ENCODE measurements around the gene KRT37.
"Not testable (repeated sequence)": the region's sequence is repeated elsewhere in the genome, so short reads cannot be mapped to it uniquely, and the experiment has no call there.

Gene KRT37

DNA sequence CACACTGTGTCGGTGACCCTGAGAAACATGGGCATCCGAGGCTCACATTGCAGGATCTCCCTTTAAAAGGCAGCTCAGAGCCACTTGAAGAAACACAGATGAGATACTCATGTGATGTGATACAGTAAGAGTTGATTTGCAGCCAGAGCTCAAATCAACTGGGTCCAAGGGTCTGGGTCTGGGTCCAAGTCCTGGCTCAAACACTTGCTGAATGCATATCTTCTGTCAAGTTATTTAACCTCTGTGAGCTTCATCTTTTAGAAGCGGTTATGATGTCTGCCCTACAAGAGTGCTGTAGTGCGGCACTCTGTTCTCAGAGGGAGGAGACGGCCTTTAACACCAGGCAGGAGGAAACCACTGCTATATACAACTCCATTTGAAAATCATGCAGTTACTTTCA is 10.0 kb upstream of the KRT37 start:
- no peak for DNase-seq (ENCODE audit: low read depth, low spot score)

DNA sequence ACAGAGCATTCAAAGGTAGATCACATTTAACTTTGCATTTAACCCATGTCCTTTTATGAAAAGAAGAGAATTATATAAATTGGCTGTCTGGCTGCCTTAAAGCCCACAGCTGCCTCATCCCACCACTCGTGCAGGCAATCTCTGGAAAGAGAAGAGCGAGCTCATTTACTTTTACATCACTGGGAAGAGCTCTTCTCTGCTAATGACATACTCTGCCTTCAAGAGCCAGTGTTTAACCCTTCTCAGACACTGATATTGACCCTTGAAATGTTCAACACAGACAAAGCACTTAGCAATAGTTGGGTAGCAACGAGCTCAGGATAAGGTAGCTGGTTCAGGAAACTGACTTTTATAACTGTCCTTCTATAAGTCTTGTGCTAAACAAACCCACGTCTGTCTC is 9.6 kb upstream of the KRT37 start:
- DNase-seq (ENCODE audit: low read depth, low spot score): no peak

DNA sequence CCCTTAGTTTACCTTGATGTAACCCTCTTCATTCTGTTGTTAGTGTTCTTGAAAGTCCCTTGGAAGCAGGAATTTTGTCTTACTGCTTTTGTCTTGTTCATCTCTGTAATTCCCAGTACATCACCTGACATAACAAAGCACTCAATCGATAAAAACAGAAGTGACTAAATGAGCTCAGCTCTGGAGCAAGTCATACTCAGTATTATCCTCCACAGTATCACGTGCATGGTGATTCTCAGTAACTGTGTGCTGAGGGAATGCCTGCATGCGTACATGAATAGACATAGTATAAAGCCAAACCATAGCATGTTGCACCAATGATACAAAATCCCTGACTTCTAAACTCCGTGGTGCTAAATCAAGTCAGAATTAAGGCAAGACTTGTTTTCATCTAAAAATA is 9.2 kb upstream of the KRT37 start:
- DNase-seq (ENCODE audit: low read depth, low spot score): no peak

DNA sequence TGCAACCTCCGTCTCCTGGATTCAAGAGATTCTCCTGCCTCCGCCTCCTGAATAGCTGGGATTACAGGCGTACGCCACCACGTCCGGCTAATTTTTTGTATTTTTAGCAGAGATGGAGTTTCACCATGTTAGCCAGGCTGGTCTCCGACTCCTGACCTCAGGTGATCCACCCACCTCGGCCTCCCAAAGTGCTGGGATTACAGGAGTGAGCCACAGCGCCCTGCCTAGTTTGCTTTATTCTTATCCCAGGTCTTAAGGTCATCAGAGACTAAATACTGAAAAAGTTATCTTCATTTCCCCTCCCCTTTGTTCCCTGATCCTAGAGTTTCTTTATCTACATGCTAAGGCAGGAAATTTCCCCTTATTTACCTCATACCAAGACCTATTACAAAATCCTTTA is 6.0 kb upstream of the KRT37 start:
- DNase-seq (ENCODE audit: low read depth, low spot score): not testable (repeated sequence)

DNA sequence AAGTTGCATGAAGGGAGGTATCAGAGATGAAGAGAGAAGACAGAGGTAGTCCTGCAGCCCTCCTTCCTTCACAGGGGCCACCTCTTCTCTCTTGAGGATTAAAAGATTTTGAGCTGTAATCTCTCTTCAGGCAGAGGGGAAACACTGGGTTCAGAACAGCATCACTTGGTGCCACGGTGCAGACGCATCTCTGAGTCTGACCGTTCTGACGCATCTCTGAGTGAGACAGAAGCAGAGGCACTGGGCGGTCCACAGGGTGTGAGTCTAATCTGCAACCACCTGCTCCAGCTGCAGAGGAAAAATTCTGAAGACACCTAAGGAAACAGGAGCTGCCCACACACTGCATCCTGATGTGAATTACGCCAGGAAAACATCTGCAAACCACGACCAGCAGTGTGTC is 5.3 kb upstream of the KRT37 start:
- DNase-seq (ENCODE audit: low read depth, low spot score): no peak

DNA sequence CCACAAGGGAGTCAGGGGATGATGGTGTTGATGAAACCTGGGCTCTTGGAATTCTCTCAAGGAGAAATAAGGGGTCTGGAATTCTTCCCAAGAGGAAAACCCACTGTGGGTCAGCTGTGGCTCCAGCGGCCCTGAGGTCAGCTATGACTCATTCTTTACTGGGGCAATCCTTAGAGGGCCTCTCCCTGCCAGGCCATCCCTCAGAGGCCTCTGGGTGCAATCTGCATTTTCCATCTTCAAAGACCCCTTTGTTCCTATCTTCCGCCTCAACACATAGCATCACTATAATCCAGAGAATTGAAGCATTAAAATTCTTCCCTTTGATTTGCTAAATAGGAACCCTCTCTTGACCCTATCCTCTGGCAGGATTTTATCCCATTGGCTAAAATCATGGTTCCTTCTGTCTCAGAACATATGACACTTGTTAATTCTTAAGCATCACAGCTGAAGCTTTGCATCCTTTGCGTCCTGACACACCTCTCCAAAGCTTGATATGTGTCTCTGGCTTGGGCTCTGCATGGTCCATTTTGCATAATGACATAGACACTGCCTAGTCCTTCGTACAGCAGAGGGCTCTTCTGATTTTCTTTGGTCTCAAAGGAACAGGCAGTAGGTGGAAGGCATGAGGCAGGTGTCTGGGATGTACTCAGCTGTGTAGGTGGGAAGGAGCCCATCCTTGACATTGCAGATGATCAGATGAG is 4.4 kb upstream of the KRT37 start:
- no peak for DNase-seq (ENCODE audit: low read depth, low spot score)

DNA sequence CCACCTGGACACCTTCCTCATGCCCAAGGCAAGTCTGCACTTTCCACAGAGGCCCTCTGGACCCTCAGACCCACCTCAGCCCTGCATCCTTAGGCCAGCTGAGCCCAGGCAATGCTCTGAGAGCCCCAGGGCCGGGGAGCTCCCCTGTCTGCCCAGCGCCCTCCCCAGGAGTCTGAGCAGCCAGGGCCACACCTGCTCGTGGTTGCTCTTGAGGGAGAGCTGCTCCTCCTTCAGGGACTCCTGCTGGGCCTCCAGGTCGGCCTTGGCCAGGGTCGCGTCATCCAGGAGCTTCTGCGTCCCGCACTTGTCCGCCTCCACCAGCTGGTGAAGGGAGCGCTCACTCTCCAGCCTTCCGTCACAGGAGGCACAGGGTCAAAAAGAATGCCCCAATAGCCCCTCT is 1.8 kb downstream of the KRT37 start:
- DNase-seq (ENCODE audit: low read depth, low spot score): not testable (repeated sequence)

DNA sequence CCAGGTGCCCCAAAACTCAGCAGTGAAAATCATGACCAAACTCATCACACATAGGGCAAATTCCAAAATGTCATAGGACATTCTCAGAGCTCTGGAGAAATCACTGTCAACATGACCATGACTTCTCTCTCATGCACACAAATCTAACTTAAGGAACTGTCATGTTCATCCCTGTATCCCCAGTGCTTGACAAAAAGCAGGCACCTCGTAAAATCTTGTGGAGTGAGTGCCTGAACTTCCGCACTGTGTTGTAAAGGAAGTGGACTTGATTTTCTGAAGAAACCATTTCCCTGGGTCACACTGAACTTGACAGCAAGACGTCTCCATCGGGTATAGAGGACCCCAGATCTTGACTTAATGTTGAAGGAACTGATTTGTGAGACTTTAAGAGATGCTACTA is 2.8 kb downstream of the KRT37 start:
- DNase-seq (ENCODE audit: low read depth, low spot score): no peak

DNA sequence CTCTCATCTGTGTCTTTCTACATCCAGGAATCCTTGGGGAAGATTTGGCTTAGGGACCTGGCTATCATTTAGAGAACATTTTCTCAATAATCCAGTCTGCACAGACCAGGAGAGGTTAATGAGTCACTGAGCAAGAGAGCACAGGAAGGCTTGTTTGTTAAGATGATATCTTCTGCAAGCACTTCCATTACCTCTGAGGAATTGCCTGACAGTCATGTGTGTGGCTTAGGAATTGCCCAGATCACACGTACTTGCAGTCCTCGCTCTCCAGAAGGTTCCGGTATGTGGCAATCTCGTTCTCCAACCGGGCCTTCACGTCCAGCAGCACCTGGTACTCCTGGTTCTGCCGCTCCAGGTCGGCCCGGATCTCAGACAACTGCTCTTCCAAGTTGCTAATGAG is 3.3 kb downstream of the KRT37 start:
- DNase-seq (ENCODE audit: low read depth, low spot score): no peak

DNA sequence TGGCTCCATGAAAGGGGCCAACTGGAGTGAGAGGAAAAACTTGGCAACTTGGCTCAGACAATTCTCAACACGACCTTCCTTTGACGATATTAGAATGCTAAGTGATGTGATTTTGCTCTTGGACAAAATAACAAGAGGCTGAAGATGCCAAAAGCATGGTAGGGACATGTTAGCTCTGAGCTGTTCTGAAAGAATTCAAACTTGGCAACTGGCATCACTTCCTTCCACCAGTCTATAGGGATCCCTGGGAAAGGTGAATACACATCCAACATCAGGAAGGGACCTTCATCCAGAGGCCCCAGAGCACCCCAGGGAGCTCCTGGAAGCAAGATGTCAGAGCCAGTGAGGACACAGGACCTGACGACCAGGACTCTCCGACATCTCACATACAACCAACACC is 4.3 kb downstream of the KRT37 start:
- DNase-seq (ENCODE audit: low read depth, low spot score): no peak

DNA sequence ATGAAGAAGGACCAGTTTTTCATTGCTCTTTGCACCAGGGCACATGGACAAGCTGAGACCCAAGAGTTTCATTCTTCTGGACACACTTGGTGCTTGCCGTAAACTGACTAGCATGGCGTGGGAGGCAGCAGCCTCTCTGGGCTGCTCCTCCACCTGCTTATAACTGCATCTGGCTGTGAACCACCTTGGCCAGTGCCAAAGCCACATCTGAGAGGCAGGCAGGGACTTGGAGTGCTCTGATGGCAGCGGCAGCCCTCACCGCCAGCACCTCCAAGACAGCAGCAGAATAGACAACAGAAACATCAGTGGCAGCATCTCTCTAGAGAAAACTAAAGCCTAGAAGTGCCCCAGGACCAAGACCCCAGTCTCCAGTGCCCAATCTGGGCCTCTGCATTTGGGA is 4.7 kb downstream of the KRT37 start:
- no peak for DNase-seq (ENCODE audit: low read depth, low spot score)

DNA sequence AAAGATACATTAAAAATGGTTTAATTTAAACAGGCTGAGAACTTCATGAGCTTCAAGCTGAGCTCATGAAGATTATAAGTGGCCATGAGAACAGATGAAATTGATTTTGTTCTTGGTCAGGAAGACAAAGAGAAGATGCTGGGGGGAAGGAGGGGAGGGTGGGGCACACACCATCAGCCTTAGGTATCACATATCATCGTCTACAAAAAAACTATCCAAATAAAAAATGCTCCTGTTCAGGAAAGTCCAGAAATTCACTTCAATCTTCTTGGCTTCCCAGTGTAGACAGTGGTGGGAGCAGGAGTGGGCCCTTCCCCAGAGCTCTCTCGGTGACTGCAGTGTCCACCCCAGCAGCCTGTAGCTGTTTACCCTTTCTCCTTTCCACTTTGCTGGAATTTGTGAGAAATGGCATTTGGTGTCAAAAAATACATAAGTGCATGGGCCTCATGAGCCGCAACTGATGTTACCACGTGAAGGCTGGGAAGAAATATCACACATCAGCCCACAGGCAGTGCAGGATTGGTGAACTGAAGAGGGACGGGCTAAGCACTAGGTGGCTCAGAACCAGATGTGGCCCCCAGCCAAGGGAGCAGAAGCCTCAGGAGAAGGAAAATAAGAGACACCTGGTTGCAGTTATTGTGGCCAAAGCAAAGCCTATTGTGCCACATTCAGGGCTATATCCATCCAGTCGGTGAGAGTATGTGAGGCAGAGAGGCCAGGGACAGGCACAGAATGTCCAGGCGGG is 6.1 kb downstream of the KRT37 start:
- no peak for DNase-seq (ENCODE audit: low read depth, low spot score)

DNA sequence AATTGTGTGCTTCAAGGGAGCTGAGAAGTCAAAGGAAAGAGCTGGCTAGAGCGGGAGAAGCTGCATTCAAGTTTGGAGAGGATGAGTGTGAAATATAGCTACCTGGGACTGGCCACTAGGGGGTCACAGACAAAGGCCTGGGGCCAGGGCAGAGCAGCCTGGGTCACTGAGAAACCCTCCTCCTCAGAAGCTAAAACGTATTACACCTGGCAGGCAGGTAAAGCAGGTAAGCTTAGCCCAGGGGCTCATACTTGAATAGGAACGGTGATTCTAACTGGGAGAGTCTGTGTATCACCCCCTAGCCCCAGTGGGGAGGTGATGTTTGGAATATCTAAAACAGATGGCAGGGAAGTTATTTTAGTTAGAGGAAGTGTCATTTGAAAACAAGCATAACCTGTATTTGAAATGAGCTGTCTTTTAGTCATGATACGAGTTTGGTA is 6.8 kb downstream of the KRT37 start:
- no peak for DNase-seq (ENCODE audit: low read depth, low spot score)

DNA sequence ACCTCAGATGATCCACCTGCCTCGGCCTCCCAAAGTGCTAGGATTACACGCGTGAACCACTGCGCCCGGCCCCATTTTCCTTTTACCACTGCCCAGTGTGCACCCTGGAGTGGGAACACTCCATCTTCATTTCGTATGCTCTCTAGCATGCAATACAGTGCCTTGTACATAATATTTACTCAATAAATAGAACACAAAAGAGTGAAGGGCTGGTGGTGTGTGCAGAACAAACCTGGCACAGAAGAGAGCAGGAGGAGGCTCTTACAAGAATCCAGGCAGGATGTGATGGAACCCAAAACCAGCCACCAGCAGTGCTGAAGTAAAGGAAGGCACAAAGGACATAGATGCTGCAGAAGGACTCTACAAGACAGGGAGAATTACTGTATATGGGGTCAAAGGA is 7.3 kb downstream of the KRT37 start:
- no peak for DNase-seq (ENCODE audit: low read depth, low spot score)

DNA sequence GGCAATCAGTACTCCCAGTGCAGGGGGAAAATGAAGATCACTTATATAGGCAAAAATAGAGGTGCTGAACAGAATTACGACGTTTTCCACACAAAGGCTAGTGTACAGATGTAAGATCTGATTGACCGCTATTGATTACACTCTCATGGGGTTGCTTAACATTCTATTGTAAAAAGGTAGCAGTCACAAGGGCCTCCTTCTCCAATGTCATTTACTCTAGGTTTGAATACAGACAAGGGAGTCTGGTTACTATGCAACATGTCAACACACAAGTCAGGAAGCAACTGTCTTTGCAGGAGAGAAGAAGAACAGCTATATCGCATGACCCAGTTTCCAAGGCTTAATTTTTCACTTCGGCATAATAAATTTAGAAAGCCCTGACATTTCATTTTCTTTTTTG is 7.9 kb downstream of the KRT37 start:
- no peak for DNase-seq (ENCODE audit: low read depth, low spot score)

DNA sequence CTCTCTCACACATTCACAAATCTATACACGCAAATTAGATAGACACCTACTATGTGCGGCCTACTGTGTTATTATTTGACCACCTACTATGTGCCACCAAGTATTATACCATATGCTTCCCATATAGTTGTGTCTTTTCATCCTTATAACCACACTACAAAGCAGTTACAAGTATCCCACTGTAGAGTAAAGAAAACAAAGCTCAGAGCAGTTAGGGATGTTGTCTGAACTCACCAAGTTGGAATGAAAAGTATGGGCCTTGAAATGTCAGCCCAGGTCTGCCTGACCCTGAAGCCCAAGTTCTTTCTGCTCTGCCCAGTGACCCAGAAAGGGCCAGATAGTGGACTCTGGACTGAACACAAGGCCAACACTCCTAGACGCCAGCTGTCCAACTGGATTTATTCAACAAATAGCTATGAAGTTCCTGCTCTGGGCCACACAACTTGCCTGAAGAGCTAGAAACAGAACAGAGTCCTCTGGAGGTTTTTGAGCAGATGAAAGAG is 8.5 kb downstream of the KRT37 start:
- no peak for DNase-seq (ENCODE audit: low read depth, low spot score)

DNA sequence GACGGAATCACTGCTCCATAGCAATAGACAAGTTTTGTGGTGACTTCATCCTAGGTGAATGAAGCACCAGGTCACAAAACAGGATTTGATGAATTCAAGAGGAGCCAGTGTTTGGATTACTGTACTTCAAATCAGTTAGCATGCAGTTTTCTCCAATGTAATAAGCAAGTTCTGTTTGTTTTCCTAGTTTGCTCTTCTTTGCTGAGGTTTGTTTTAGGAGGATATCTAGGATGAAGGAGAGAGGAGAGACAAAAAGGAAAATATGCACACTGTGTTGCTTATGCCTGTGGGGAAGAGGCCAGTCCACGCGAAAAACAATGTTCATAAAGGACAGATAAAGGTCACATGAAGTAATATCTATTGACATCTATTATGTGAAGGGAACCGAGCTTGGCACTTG is 9.0 kb downstream of the KRT37 start:
- DNase-seq (ENCODE audit: low read depth, low spot score): no peak

DNA sequence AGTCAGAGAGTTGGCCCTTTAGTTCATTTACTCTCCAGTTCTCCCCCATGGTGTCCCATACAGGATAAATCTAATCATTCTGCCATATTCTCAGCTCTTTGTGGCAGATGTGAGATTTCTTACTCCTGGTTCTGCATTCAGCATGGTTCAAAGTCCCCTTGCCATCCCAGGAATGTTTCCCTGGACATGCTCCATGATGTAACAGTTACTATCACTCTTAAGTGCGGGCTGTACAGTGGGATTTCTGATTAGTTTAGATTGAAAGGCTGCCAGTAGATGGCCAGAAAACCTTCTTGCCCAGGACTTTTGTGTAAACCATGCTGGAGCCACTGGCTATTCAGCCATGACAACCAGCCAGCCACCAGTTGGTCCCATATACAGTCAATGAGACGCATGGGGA is 10.4 kb downstream of the KRT37 start:
- no peak for DNase-seq (ENCODE audit: low read depth, low spot score)

DNA sequence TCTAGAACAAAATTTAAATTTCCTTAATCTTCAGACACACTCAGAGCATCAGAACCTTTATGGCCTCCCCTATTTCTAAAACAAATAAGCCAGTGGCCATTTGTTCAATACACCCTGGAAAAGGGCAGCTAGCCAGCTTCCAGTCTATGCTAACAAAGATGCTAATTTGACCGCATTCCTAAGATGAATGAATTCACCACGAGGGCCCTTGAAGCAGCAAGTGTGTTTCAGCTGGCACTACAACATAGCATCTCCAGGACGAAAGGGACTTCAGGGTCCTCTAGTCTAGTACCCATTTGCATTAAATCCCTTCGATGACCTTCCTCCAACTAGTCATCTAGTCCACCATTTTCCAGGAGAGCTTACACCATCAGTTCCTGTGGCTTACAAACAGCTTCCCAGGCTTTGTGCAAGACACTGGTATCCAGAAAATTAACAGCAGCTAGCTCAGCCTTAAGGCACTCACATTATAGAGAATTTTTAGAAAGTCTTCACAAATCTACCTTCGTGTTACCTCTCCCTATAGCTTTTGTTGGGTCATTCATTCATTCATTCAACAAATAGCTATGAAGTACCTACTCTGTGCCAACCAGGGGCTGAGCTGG is 10.9 kb downstream of the KRT37 start:
- DNase-seq (ENCODE audit: low read depth, low spot score): no peak

DNA sequence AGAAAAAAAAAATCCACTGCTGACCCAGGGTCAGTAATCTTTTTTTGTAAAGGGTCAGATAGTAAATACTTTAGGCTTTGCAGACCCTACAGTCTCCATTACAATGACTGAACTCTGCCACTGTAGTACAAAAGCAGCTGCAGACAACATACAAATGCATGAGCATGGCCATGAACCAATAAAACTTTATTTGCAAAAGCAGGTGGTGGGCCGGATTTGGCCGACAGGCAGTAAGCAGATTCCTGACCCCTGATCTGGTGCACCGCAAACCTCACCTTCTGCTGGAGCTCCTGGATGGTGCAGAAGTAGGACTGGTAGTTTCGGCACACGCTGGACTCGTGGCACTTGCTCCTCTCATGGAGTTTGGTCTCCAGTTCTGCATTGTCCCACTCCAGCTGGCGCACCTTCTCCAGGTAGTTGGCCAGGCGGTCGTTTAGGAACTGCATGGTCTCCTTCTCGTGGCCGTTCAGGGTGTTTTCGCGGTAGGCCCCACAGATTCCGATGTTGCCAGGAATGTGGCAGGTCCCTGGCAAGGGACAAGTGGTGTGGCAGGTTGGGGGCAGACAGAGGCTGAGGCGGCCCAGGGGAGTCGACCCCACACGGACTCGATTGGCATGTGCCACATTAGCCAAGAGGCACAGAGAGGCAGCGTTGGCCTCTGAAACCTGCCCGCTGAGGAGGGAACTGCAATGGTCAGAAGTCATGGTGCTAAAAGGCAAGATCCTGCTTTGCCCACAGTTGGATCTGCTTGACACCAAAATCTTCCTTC is 13.1 kb downstream of the KRT37 start:
- no peak for DNase-seq (ENCODE audit: low read depth, low spot score)

DNA sequence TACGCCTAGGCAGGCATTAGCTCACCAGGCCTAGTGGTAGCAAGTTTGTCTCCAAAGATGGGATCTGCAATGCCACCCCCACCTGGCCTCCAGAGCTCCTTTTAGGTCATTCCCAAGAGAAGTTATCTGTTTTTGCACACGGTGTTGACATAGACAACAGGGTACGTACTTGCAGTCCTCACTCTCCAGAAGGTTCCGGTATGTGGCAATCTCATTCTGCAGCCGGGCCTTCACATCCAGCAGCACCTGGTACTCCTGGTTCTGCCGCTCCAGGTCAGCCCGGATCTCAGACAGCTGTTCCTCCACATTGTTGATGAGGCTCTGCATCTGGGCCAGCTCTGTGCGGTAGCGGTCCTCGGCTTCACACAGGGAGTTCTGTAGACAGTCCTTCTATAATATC is 17.2 kb downstream of the KRT37 start:
- no peak for DNase-seq (ENCODE audit: low read depth, low spot score)

DNA sequence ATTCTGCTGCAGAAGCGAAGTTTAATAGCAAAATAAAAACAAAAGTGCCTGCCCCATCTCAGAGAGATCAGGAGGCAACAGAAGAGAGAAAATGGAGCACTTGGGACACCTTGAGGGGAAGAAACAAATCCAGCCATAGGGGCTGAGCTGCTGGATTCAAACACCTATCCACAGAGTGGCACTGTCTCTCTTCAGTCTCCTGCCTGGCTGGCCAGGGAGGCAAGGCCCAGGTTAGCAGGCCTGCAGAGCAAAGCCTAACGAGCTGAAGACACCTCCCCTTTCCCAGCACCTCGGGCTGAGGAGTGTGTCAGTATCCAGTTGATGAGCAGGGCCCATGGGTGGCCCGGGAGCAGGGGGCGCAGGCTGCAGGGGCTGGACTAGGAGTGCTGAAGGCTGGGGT is 18.2 kb downstream of the KRT37 start:
- no peak for DNase-seq (ENCODE audit: low read depth, low spot score)

All from activated naive CD8-positive, alpha-beta T cell treated with anti-CD3 and anti-CD28 coated beads, Interleukin-2, amount 50 U/mL, for 16 hours (primary cell).